Right cardiac atrium (tissue), 5 donors: ENCODE measurements around the gene LDB3. TPM values are rescaled to one million over a fixed set of nuclear protein-coding genes. Genes with fewer than 3 reads are reported as not detected.
A peak's percentile ranks its signal among the peaks of the same experiment; 100 is the strongest.

ENCODE experiments used
- ATAC-seq, 2 donors: fragments of 200-7000 bp; cut with Tn5 transposase; one replicate each; pipeline versions ENCODE4 v1.8.0 to v1.9.1; 2020; ENCODE audit warnings: moderate library complexity in 2 of 2, mild to moderate bottlenecking in 1 of 2
- DNase-seq, 3 donors: peaks; one replicate each; pipeline ENCODE4 v3.0.0-alpha.2; 2020
- H3K27ac ChIP-seq: one replicate; pipeline ENCODE4 v1.5.1; 2013; ENCODE audit warnings: mild to moderate bottlenecking, low read length, control low read depth, moderate library complexity
- H3K27me3 ChIP-seq: one replicate; pipeline ENCODE4 v1.6.1; 2013; ENCODE audit not compliant: control insufficient read depth, insufficient read depth
- H3K4me1 ChIP-seq: one replicate; pipeline ENCODE4 v1.6.1; 2013; ENCODE audit warnings: low read length; ENCODE audit not compliant: control insufficient read depth, insufficient read depth
- H3K4me3 ChIP-seq: one replicate; pipeline ENCODE4 v1.5.1; 2013; ENCODE audit warnings: low read length, control low read depth
- H3K9me3 ChIP-seq: one replicate; pipeline ENCODE4 v1.6.1; 2013; ENCODE audit warnings: low read length; ENCODE audit not compliant: control insufficient read depth
- WGBS: extraction: QIAGEN DNeasy Blood & Tissue Kit; methylation state at CpG from one replicate; pipeline ENCODE4 v1.1.7; 2013; 5-methylcytosine and 5-hydroxymethylcytosine counted together
- intact Hi-C, 4 donors: fragments of 100-400 bp; cut with DNase I; formaldehyde crosslinking; loops; one replicate each; pipeline versions ENCODE4 v1.11.0 to v1.14.0; 2022 to 2023
- polyA plus RNA-seq: library from polyadenylated mRNA; stranded (reverse); fragments of 200-250 nt; gene quantifications from one replicate; pipeline ENCODE4 v1.2.3, GENCODE V29; 2013
- total RNA-seq, 4 donors: library from RNA; stranded (reverse); fragmentation: NEBNext Ultra II Directional; extraction: Animal tissue kit (Norgen Biotek cat#: 25700); gene quantifications; one replicate each; pipeline ENCODE4 v1.2.1, GENCODE V29; 2021
- donor health status: healthy with polysubstance abuse.
- donor health status: DM: no; HTN: yes; CAD: no.
- donor health status: DM: no; HTN: no; CAD: no.
- donor health status: DM: no; HTN: yes; CAD: no; lungs with severe emphysema.
- donor health status: DM: yes; HTN: yes; CAD: no.

Gene LDB3
- total and polyA plus RNA-seq, 5 donors, result 738 to 1,223 (median 953) TPM

- peak overlapping the region; percentile 0 for H3K27ac ChIP-seq
- 89% methylated on average over 16 of the region's 16 CpGs for WGBS
- no peak overlapping the region for H3K4me3 ChIP-seq
- peak in 1 of 3 donors; percentile 69 for DNase-seq
- ATAC-seq, result peak; percentile 0
- intact Hi-C loops, result loop anchor here in 1 of 4 donors (5.0 kb wide), 1 partner anchor 188 kb away; no protein-coding TSS in a partner anchor
- H3K27me3 ChIP-seq, result no peaks in the 10 kb centered on the region
- H3K9me3 ChIP-seq, result no peaks in the 10 kb centered on the region
- peaks cover 4% of the 10 kb centered on the region for H3K4me1 ChIP-seq
Measured at GRCh38 chr10:86709396-86710185, 41.3 kb downstream of the LDB3 start.

- peak overlapping the region; percentile 92 for H3K4me3 ChIP-seq
- ATAC-seq (peak; percentile 83 to 85), DNase-seq (peak; percentile 89 to 97 (median 97))
- no peaks in the 10 kb centered on the region for H3K27me3 ChIP-seq
- H3K27ac ChIP-seq, result peak overlapping the region; percentile 91
- intact Hi-C loops, result no loop called here
- no peaks in the 10 kb centered on the region for H3K9me3 ChIP-seq
- 4% methylated on average over 46 of the region's 46 CpGs for WGBS
- peaks cover 4% of the 10 kb centered on the region for H3K4me1 ChIP-seq
Measured at GRCh38 chr10:86710987-86711512, 42.7 kb downstream of the LDB3 start.

DNA sequence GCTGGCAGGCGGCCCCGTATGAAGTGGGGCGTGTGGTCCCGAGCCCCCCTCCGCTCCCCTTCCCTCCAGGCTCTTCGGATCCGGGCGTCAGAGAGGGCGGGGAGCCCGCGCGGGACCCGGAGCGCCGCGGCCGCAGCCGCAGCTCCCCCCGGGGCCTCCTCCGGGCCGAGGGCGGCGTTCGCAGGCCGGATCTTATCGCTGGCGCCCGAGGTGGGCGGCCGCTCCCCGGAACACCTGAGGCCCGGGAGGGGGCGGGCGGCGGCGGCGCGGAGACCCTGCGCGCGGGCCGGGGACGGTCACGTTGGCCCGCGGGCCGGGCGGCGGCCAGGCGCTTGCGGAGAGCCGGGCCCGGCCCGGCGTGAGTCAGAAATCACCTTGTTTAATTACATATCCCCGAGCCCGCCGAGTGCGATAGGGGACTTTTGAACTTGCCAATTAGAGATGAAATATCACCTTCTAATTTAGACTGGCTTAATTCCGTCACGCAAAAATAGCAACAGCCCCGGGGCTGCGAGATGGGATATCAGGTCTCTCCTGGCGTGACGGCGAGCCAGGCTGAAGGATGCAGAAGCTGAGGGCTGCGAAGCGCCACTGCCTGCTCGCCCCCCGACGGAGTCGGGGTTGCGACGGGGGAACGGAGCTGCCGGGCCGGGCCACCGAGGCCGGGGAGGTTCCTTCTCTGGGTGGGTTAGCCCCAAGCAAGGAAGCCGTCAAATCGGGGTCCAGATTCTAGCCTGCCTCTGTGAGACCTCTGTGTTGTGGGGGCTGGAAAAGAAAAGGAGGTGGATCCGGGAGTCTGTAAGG lies 43.4 kb downstream of the LDB3 start:
- intact Hi-C loops, result no loop called here
- H3K27me3 ChIP-seq, result no peaks in the 10 kb centered on the region
- DNase-seq (peak; percentile 57 to 82 (median 79)), ATAC-seq (peak; percentile 25 to 42)
- peaks cover 4% of the 10 kb centered on the region for H3K4me1 ChIP-seq
- H3K4me3 ChIP-seq, result peak overlapping the region; percentile 92
- peak overlapping the region; percentile 91 for H3K27ac ChIP-seq
- WGBS, result 1% methylated on average over 82 of the region's 82 CpGs
- H3K9me3 ChIP-seq, result no peaks in the 10 kb centered on the region

- ATAC-seq, result no peak
- H3K27ac ChIP-seq, result peak overlapping the region; percentile 91
- WGBS, result 48% methylated on average over 9 of the region's 9 CpGs
- peaks cover 4% of the 10 kb centered on the region for H3K4me1 ChIP-seq
- peak overlapping the region; percentile 92 for H3K4me3 ChIP-seq
- DNase-seq, result no peak
- no peaks in the 10 kb centered on the region for H3K9me3 ChIP-seq
- no peaks in the 10 kb centered on the region for H3K27me3 ChIP-seq
- intact Hi-C loops, result no loop called here
Measured at GRCh38 chr10:86712317-86712707, 44.0 kb downstream of the LDB3 start.

DNA sequence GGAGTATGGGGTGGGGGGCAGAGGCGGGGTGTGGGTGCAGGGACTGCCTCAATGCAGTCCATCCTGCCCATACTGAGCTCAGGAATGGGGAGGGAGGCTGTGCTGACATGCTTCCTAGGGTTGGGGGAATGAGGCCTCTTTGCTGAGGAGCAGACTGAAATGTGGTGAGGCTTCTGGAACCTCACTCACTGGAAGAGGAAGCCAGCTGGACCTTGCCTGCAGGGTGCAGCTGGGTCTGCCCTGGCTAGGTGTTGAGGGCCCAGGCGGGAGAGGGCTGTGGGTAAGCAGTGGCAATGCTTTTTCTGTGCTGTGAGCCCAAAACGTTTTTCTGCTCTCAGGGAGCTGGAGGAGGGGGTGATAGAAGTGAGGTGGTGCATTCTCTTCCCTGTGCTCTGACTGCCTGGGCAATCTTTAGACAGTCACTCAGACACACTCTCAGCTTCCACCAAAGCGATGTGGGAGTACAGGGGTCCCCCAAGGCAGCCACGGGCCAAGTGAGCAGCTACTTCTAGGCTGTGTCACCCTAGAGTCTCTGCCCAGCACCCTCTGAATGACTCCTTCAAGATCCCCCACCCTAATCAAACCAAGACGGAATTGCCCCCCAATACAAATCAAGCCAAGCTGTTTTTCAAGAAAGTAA lies 47.0 kb downstream of the LDB3 start:
- no peak for DNase-seq
- no peak for ATAC-seq
- WGBS, result 63% methylated on average over 6 of the region's 6 CpGs
- H3K27ac ChIP-seq, result no peak overlapping the region
- no peak overlapping the region for H3K4me3 ChIP-seq
- intact Hi-C loops, result no loop called here
- H3K9me3 ChIP-seq, result no peaks in the 10 kb centered on the region
- no peaks in the 10 kb centered on the region for H3K27me3 ChIP-seq
- peaks cover 5% of the 10 kb centered on the region for H3K4me1 ChIP-seq

DNA sequence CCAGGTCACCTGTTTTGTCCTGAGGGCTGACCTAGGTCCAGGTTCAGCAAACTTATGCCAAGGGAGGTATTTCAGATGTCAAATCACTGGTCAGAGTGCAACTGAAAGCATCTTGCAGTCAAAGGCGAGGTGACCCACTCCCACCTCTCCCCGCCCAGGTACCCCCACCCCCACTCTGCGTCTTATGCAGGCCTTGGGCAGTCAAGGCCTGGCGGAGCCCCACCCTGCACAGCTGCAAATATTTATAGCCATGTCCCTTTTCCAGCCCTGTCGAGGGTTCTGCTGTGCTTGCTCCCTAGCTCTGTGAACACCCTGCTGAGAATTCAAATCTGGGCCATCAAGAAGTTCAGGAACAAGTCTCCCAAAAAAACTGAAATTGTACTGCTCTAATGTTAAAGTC lies 47.5 kb downstream of the LDB3 start:
- H3K4me3 ChIP-seq, result no peak overlapping the region
- WGBS, result 68% methylated on average over 5 of the region's 5 CpGs
- H3K4me1 ChIP-seq, result peaks cover 5% of the 10 kb centered on the region
- no peak overlapping the region for H3K27ac ChIP-seq
- intact Hi-C loops, result no loop called here
- no peaks in the 10 kb centered on the region for H3K27me3 ChIP-seq
- DNase-seq, result no peak
- no peaks in the 10 kb centered on the region for H3K9me3 ChIP-seq
- no peak for ATAC-seq

DNA sequence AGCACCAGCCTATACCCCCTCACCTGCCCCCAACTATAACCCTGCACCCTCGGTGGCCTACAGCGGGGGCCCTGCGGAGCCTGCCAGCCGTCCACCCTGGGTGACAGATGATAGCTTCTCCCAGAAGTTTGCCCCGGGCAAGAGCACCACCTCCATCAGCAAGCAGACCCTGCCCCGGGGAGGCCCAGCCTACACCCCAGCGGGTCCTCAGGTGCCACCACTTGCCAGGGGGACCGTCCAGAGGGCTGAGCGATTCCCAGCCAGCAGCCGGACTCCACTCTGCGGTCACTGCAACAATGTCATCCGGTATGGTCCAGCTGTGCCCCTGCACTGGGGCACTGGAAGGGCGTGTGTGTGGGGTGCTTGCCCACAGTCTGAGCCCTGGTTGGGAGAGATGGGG lies 48.2 kb downstream of the LDB3 start:
- DNase-seq (no peak), ATAC-seq (peak; percentile 7 to 17)
- Histone ChIP-seq H3K4me3 (no peak overlapping the region), H3K4me1 (peaks cover 5% of the 10 kb centered on the region), H3K27ac (no peak overlapping the region), H3K27me3 (no peaks in the 10 kb centered on the region), H3K9me3 (no peaks in the 10 kb centered on the region)
- 87% methylated on average over 13 of the region's 13 CpGs for WGBS
- intact Hi-C loops, result no loop called here

GRCh38 chr10:86718556-86718955 lies 50.2 kb downstream of the LDB3 start:
- Histone ChIP-seq H3K27ac (peak overlapping the region; percentile 25), H3K4me3 (no peak overlapping the region), H3K27me3 (no peaks in the 10 kb centered on the region), H3K4me1 (peaks cover 2% of the 10 kb centered on the region), H3K9me3 (no peaks in the 10 kb centered on the region)
- intact Hi-C loops, result no loop called here
- 88% methylated on average over 8 of the region's 8 CpGs for WGBS
- DNase-seq, result no peak
- no peak for ATAC-seq

- no peak overlapping the region for H3K4me3 ChIP-seq
- ATAC-seq (no peak), DNase-seq (no peak)
- H3K9me3 ChIP-seq, result no peaks in the 10 kb centered on the region
- WGBS, result 62% methylated on average over 5 of the region's 5 CpGs
- no peaks in the 10 kb centered on the region for H3K27me3 ChIP-seq
- intact Hi-C loops, result no loop called here
- H3K27ac ChIP-seq, result no peak overlapping the region
- peaks cover 2% of the 10 kb centered on the region for H3K4me1 ChIP-seq
Measured at GRCh38 chr10:86721232-86721631, 52.9 kb downstream of the LDB3 start.

DNA sequence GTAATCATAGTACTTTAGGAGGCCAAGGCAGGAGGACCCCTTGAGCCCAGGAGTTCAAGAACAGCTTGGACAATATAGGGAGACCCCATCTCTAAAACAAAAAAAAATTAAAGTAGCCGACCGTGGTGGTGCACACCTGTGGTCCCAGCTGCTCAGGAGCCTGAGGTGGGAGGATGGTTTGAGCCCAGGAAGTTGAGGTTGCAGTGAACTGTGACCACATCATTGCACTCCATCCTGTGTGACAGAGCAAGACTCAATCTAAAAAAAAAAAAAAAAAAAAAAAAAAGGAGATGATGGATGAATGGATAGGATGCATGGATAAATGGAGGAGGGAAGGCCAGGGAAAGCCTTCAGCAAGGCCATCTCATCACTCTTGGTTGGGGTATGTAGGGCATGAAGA lies 54.7 kb downstream of the LDB3 start:
- ATAC-seq, result no peak
- H3K27ac ChIP-seq, result no peak overlapping the region
- no peak for DNase-seq
- no peak overlapping the region for H3K4me3 ChIP-seq
- intact Hi-C loops, result no loop called here
- 89% methylated on average over 2 of the region's 2 CpGs for WGBS
- H3K9me3 ChIP-seq, result no peaks in the 10 kb centered on the region
- H3K4me1 ChIP-seq, result peaks cover 2% of the 10 kb centered on the region
- no peaks in the 10 kb centered on the region for H3K27me3 ChIP-seq

DNA sequence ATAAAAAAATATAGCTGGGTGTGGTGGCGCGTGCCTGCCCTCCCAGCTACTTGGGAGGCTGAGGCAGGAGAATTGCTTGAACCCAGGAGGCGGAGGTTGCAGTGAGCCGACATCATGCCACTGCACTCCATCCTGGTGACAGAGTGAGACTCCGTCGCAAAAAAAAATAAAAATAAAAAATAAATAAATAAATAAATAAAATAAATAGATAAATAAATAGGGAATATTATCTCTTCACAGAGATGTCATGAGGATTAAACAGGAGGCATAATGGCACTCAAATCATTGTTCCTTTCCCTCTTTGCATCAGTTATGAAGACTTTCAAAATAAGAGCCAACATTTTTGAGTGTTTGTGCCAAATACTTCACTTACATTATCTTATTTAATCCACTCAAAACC lies 56.1 kb downstream of the LDB3 start:
- Histone ChIP-seq H3K27ac (no peak overlapping the region), H3K9me3 (no peaks in the 10 kb centered on the region), H3K4me3 (no peak overlapping the region), H3K4me1 (no peaks in the 10 kb centered on the region), H3K27me3 (no peaks in the 10 kb centered on the region)
- DNase-seq (no peak), ATAC-seq (no peak)
- intact Hi-C loops, result no loop called here
- WGBS, result 96% methylated on average over 6 of the region's 6 CpGs
